ENCODE measurements around the gene ATF7IP2. TPM values are rescaled to one million over a fixed set of nuclear protein-coding genes. Genes with fewer than 3 reads are reported as not detected.
"Not testable (repeated sequence)": the region's sequence is repeated elsewhere in the genome, so short reads cannot be mapped to it uniquely, and the experiment has no call there.

Gene ATF7IP2
- total RNA-seq, 2 experiments from 2014 or later, result 82.9 to 86.9 TPM

DNA sequence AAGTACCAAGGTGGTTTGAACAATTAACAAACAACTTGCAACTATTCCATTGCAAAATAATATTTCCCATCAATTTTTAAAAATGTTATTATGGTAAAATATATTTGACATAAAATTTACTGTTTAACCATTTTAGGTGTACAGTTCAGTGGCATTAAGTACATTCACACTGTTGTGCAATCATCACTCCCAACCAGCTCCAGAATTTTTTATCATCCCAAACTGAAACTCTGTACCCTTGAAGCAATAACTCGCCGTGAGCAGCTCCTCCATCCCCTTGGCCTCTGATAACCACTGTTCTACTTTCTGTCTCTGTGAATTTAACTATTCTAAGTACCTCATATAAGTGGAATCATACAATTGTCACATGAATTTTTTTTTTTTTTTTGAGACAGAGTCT is 33.6 kb upstream of the ATF7IP2 start:
- H3K27me3 ChIP-seq (ENCODE audit: control insufficient read depth in 1 of 2, insufficient read depth in 2 of 2, low read length in 2 of 2), result no peaks in the 10 kb centered on the region
- H3K36me3 ChIP-seq (ENCODE audit: insufficient read depth, low read length), result no peaks in the 10 kb centered on the region
- no peaks in the 10 kb centered on the region for H3K4me1 ChIP-seq (ENCODE audit: insufficient read depth, low read length)
- ChIA-PET POLR2A (no interaction called here), CTCF (no interaction called here)
- Mint-ChIP-seq H3K4me1 (ENCODE audit: low read depth) (no peaks in the 10 kb centered on the region), H3K27ac (no peak overlapping the region), H3K9me3 (no peaks in the 10 kb centered on the region), H3K36me3 (ENCODE audit: low read depth) (peaks cover 3% of the 10 kb centered on the region), H3K4me3 (no peak overlapping the region), H3K27me3 (no peaks in the 10 kb centered on the region)
- DNase-seq, result no peak
- no peak overlapping the region for H3K27ac ChIP-seq (ENCODE audit: low read depth in 1 of 2, low read length in 2 of 2)
- H3K4me3 ChIP-seq (ENCODE audit: low read length), result no peak overlapping the region
- peaks cover 0 to 20% of the 10 kb centered on the region in 2 experiments for H3K9me3 ChIP-seq (ENCODE audit: control insufficient read depth in 1 of 2, insufficient read depth in 1 of 2, low read length in 2 of 2)
- intact Hi-C loops (cut with DNase I, micrococcal nuclease), result no loop called here
- ATAC-seq (ENCODE audit: poor library complexity), result no peak
- TF ChIP-seq, protein P1, sequence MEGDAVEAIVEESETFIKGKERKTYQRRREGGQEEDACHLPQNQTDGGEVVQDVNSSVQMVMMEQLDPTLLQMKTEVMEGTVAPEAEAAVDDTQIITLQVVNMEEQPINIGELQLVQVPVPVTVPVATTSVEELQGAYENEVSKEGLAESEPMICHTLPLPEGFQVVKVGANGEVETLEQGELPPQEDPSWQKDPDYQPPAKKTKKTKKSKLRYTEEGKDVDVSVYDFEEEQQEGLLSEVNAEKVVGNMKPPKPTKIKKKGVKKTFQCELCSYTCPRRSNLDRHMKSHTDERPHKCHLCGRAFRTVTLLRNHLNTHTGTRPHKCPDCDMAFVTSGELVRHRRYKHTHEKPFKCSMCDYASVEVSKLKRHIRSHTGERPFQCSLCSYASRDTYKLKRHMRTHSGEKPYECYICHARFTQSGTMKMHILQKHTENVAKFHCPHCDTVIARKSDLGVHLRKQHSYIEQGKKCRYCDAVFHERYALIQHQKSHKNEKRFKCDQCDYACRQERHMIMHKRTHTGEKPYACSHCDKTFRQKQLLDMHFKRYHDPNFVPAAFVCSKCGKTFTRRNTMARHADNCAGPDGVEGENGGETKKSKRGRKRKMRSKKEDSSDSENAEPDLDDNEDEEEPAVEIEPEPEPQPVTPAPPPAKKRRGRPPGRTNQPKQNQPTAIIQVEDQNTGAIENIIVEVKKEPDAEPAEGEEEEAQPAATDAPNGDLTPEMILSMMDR (IDR thresholded peaks at IDR 0.05), result no peak

DNA sequence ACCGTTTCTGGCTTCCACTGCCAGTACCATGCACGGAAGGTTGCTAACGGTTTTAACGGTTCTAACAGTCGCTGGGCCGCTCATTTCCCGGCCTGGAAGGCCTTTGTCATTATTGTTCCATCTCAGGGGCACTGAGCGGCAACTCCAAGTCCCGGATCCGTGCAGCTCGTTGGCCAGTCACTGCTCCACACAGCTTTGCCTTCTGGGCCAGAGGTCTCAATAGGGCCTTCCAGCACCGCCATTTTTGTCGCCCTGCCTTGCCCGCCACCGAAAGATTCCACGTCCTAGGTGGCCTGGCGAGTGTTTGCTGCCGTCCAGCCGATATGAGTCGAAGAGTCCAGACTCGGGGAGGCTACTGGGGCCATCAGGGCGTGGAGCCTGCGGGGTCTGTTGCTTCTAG is 30.3 kb upstream of the ATF7IP2 start:
- intact Hi-C loops (cut with DNase I, micrococcal nuclease), result no loop called here
- H3K4me3 Mint-ChIP-seq, result no peak overlapping the region
- DNase-seq (no peak), ATAC-seq (ENCODE audit: poor library complexity) (no peak)
- POLR2A ChIA-PET, result no interaction called here
- CTCF ChIA-PET, result no interaction called here
- Histone ChIP-seq H3K4me3 (ENCODE audit: low read length) (no peak overlapping the region), H3K4me1 (ENCODE audit: insufficient read depth, low read length) (no peaks in the 10 kb centered on the region), H3K36me3 (ENCODE audit: insufficient read depth, low read length) (no peaks in the 10 kb centered on the region), H3K27ac (ENCODE audit: low read depth in 1 of 2, low read length in 2 of 2) (no peak overlapping the region), H3K27me3 (ENCODE audit: control insufficient read depth in 1 of 2, insufficient read depth in 2 of 2, low read length in 2 of 2) (no peaks in the 10 kb centered on the region), H3K9me3 (ENCODE audit: control insufficient read depth in 1 of 2, insufficient read depth in 1 of 2, low read length in 2 of 2) (peaks cover 0 to 20% of the 10 kb centered on the region in 2 experiments)
- no peaks in the 10 kb centered on the region for H3K27me3 Mint-ChIP-seq
- no peak overlapping the region for H3K27ac Mint-ChIP-seq
- no peaks in the 10 kb centered on the region for H3K9me3 Mint-ChIP-seq
- H3K36me3 Mint-ChIP-seq (ENCODE audit: low read depth), result no peaks in the 10 kb centered on the region
- no peaks in the 10 kb centered on the region for H3K4me1 Mint-ChIP-seq (ENCODE audit: low read depth)
- TF ChIP-seq, protein P1 (IDR thresholded peaks at IDR 0.05), result no peak

DNA sequence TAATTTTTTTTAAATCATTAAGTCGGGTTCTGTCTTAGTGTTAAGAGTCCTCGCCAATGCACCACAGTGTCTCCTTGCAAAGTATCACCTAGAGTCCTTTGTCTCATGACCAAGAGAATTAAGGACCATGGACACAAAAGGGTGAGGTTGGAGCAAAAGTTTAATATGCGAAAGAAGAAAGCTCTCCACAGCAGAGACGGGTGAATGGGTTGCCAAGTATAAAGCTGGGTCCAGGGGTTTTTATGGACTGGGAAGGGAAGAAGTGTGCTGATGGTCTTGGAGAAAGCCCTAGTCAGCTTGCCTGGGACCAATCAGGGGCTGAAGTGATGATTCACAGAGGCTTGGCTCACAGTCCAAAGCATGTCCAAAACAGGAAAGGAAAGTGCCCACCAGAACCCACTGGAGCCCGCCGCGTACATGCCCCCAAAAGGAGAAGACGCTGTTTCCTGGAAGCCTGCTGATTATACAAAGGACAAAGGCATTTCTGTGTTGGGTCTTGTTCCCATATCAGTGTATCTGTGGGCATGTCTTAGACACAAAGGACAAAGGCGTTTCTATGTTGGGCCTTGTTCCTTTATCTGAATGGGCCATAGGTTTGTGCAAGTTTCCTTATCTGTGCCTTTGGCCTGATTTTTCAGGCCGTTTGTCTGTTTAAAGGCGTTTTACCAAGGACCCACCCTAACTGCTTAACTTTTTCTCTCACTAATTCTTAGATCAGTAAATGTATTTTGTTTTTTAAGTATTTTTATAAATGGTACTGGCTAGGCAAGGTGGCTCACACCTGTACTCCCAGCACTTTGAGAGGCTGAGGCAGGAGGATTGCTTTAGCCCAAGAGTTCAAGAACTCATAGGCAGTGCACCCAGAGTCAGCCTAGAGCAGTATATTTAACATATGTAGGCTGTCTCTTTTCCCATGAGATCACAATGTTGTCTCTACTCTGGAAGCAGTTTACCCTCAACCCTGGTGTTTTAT is 28.7 kb upstream of the ATF7IP2 start:
- no peaks in the 10 kb centered on the region for H3K27me3 Mint-ChIP-seq
- H3K4me3 Mint-ChIP-seq, result no peak overlapping the region
- CTCF ChIA-PET, result no interaction called here

DNA sequence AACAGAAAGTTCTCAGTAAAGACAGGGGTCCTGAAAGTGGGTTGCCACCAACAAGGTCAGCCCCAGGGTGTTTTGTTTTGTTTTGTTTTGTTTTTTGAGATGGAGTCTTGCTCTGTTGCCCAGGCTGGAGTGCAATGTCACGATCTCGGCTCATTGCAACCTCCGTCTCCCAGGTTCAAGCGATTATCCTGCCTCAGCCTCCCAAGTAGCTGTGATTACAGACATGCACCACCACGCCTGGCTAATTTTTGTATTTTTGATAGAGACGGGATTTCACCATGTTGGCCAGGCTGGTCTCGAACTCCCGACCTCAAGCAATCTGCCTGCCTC is 24.1 kb upstream of the ATF7IP2 start:
- H3K27ac ChIP-seq (ENCODE audit: low read depth in 1 of 2, low read length in 2 of 2); H3K4me1 Mint-ChIP-seq (ENCODE audit: low read depth); ATAC-seq (ENCODE audit: poor library complexity); H3K4me3 ChIP-seq (ENCODE audit: low read length); H3K4me3 Mint-ChIP-seq; H3K9me3 ChIP-seq (ENCODE audit: control insufficient read depth in 1 of 2, insufficient read depth in 1 of 2, low read length in 2 of 2); H3K36me3 ChIP-seq (ENCODE audit: insufficient read depth, low read length); H3K36me3 Mint-ChIP-seq (ENCODE audit: low read depth); DNase-seq; intact Hi-C loops (cut with DNase I, micrococcal nuclease); CTCF ChIA-PET; H3K27me3 Mint-ChIP-seq; H3K9me3 Mint-ChIP-seq; H3K27me3 ChIP-seq (ENCODE audit: control insufficient read depth in 1 of 2, insufficient read depth in 2 of 2, low read length in 2 of 2): not testable (repeated sequence)
- H3K4me1 ChIP-seq (ENCODE audit: insufficient read depth, low read length), result peaks cover 24% of the 10 kb centered on the region
- POLR2A ChIA-PET, result interaction anchor here (1.2 kb wide), 1 partner anchor 24 kb away, joined by 8 read pairs; the partner anchor contains the start of gene ATF7IP2
- peak overlapping the region; percentile 76 for H3K27ac Mint-ChIP-seq

More for the DNA sequence above, 28.7 kb upstream of the ATF7IP2 start:
- TF ChIP-seq, protein P1 (IDR thresholded peaks at IDR 0.05), result no peak
- Histone ChIP-seq H3K36me3 (ENCODE audit: insufficient read depth, low read length) (no peaks in the 10 kb centered on the region), H3K27me3 (ENCODE audit: control insufficient read depth in 1 of 2, insufficient read depth in 2 of 2, low read length in 2 of 2) (no peaks in the 10 kb centered on the region), H3K27ac (ENCODE audit: low read depth in 1 of 2, low read length in 2 of 2) (no peak overlapping the region), H3K4me1 (ENCODE audit: insufficient read depth, low read length) (peaks cover 10% of the 10 kb centered on the region), H3K4me3 (ENCODE audit: low read length) (no peak overlapping the region), H3K9me3 (ENCODE audit: control insufficient read depth in 1 of 2, insufficient read depth in 1 of 2, low read length in 2 of 2) (peaks cover 0 to 20% of the 10 kb centered on the region in 2 experiments)
- DNase-seq (no peak), ATAC-seq (ENCODE audit: poor library complexity) (no peak)
- no peak overlapping the region for H3K27ac Mint-ChIP-seq
- no peaks in the 10 kb centered on the region for H3K36me3 Mint-ChIP-seq (ENCODE audit: low read depth)
- POLR2A ChIA-PET, result no interaction called here
- H3K4me1 Mint-ChIP-seq (ENCODE audit: low read depth), result peaks cover 4% of the 10 kb centered on the region
- intact Hi-C loops (cut with DNase I, micrococcal nuclease), result no loop called here
- H3K9me3 Mint-ChIP-seq, result peaks cover 2% of the 10 kb centered on the region
